ENCODE measurements around the gene UQCRHL. TPM values are rescaled to one million over a fixed set of nuclear protein-coding genes. Genes with fewer than 3 reads are reported as not detected.
"Not testable (repeated sequence)": the region's sequence is repeated elsewhere in the genome, so short reads cannot be mapped to it uniquely, and the experiment has no call there.

The UQCRHL gene
- total RNA-seq, 1 experiment from 2014 or later: 11.2 TPM

DNA sequence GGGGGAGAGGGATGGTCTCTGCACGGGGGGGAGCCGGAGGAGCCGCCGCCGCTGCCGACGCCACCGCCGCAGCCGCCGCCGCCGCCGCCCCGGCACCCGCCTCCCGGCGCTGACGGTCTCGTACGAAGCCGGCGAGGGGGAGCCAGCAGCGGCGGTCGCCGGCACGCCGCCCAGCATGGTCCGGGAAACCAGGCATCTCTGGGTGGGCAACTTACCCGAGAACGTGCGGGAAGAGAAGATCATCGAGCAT is 40.4 kb upstream of the UQCRHL start:
- Histone ChIP-seq H3K4me3 (ENCODE audit: low read length) (peak overlapping the region; percentile 90), H3K9me3 (ENCODE audit: low read length) (no peaks in the 10 kb centered on the region), H3K27ac (ENCODE audit: low read length) (peak overlapping the region; percentile 95; the same call in 1 of the 2 replicates), H3K36me3 (ENCODE audit: low read depth, low read length) (no peaks in the 10 kb centered on the region), H2AFZ (ENCODE audit: low read length) (peak overlapping the region; percentile 49; the same call in 1 of the 2 replicates), H4K20me1 (ENCODE audit: low read length) (peaks cover 4% of the 10 kb centered on the region; the same call in 1 of the 2 replicates), H3K9ac (ENCODE audit: low read length) (peak overlapping the region; percentile 89), H3K4me1 (ENCODE audit: insufficient read depth, low read length) (peaks cover 46% of the 10 kb centered on the region), H3K27me3 (ENCODE audit: low read length) (no peaks in the 10 kb centered on the region), H3K4me2 (ENCODE audit: low read length) (peak overlapping the region; percentile 100), H3K79me2 (ENCODE audit: low read length) (peaks cover 79% of the 10 kb centered on the region), H3F3A (ENCODE audit: low read length, unreplicated experiment) (peaks cover 7% of the 10 kb centered on the region), H3K9me2 (replicated peaks; ENCODE audit: low read length) (no peaks in the 10 kb centered on the region)
- ChIA-PET POLR2A (ENCODE audit: unreplicated experiment) (interaction anchor here (0.5 to 1.1 kb wide), 5 partner anchors 13 to 52 kb away, joined by 4 to 11 read pairs (median 7); no protein-coding TSS in a partner anchor), CTCF (interaction anchor here (0.7 to 1.0 kb wide), 3 partner anchors 15 to 57 kb away, joined by 3 to 11 read pairs (median 4); no protein-coding TSS in a partner anchor)
- TF ChIP-seq EZH2 (IDR thresholded peaks at IDR 0.05; ENCODE audit: low read length, unreplicated experiment) (no peak), CTCF (conservative IDR thresholded peaks at IDR 0.05; ENCODE audit: low read depth, low read length) (no peak), EZH2phosphoT487 (IDR thresholded peaks at IDR 0.05; ENCODE audit: borderline replicate concordance, low read length) (no peak)
- intact Hi-C loops (cut with micrococcal nuclease): loop anchor here (1.0 to 5.0 kb wide), 3 partner anchors 13 to 69 kb away; no protein-coding TSS in a partner anchor
- BruUV-seq (replicated peaks): no TSS peak
- ATAC-seq (no peak), DNase-seq (no peak)

DNA sequence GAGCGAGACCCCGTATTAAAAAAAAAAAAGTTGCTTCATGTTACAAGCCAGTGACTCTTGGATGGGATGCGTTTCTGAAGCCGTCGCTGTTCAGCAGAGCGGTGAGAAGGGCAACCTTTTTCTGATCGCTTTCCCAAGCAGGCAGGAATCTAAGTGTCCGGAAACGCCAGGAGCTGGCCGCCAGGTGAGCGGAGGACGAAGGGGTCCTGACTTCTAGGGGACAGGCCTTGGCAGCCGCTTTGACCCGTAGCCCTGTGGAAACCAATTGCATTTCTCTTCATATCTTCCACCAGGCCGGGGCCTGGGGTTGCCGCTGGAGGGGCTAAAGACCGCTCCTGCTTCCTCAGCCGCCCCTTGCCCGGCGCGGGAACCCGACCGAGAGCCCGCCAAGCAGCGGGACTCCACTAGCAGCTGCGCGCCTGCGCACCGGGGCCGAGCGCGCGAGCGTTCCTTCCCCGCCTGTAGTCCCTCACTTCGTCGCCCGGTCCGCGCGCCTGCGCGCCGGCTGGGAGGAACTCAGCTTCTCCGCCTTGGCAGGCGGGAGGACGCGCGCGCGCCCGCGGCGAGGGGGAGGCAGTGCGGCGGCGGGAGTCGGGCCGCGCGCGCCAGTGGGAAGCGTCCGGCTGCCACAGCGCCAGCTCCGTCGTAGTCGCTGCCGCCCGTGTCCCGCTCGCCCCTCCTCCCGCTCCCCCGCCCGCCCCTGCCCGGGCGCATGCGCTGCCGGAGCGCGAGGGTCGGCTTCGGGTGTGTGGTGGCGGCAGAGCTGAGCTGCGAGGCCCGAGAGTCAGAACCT is 39.8 kb upstream of the UQCRHL start, which contains the start of gene SPEN:
TSS of gene SPEN (plus strand) at position 608 of the 793 bp plus-strand sequence. CDS start 361 bp downstream, outside the sequence.
- peak within 1 kb of the TSS; percentile 95 for H3K27ac ChIP-seq (ENCODE audit: low read length)
- TSS peak; percentile 35 for BruUV-seq (replicated peaks)
- H3K4me3 ChIP-seq (ENCODE audit: low read length): peak within 1 kb of the TSS; percentile 90
- peaks cover 74% of the 10 kb centered on the region for H3K79me2 ChIP-seq (ENCODE audit: low read length)
- POLR2A ChIA-PET (ENCODE audit: unreplicated experiment): interaction anchor here (0.5 to 1.1 kb wide), 9 partner anchors 11 to 521 kb away, joined by 3 to 11 read pairs (median 5); no protein-coding TSS in a partner anchor
- intact Hi-C loops (cut with micrococcal nuclease): loop anchor here (1.0 to 5.0 kb wide), 3 partner anchors 12 to 70 kb away; no protein-coding TSS in a partner anchor
- ATAC-seq (peak; percentile 77), DNase-seq (peak; percentile 98)
- H3K9me3 ChIP-seq (ENCODE audit: low read length): no peaks in the 10 kb centered on the region
- no peaks in the 10 kb centered on the region for H3K36me3 ChIP-seq (ENCODE audit: low read depth, low read length)
- peaks cover 7% of the 10 kb centered on the region for H3F3A ChIP-seq (ENCODE audit: low read length, unreplicated experiment)
- no peaks in the 10 kb centered on the region for H3K9me2 ChIP-seq (replicated peaks; ENCODE audit: low read length)
- no peaks in the 10 kb centered on the region for H3K27me3 ChIP-seq (ENCODE audit: low read length)
- peaks cover 42% of the 10 kb centered on the region for H3K4me1 ChIP-seq (ENCODE audit: insufficient read depth, low read length)
- CTCF ChIA-PET: interaction anchor here (0.7 to 1.0 kb wide), 4 partner anchors 14 to 58 kb away, joined by 3 to 11 read pairs (median 4); no protein-coding TSS in a partner anchor
- peaks cover 4% of the 10 kb centered on the region; the same call in 1 of the 2 replicates for H4K20me1 ChIP-seq (ENCODE audit: low read length)
- peak within 1 kb of the TSS; percentile 100 for H3K4me2 ChIP-seq (ENCODE audit: low read length)
- peak within 1 kb of the TSS; percentile 76 for H2AFZ ChIP-seq (ENCODE audit: low read length)
- TF ChIP-seq EZH2 (IDR thresholded peaks at IDR 0.05; ENCODE audit: low read length, unreplicated experiment): no peak
- TF ChIP-seq EZH2phosphoT487 (IDR thresholded peaks at IDR 0.05; ENCODE audit: borderline replicate concordance, low read length): no peak
- no peak for TF ChIP-seq CTCF (conservative IDR thresholded peaks at IDR 0.05; ENCODE audit: low read depth, low read length)
- H3K9ac ChIP-seq (ENCODE audit: low read length): peak within 1 kb of the TSS; percentile 89

GRCh38 chr1:15846056-15846455 is 38.6 kb upstream of the UQCRHL start:
- H3K9ac ChIP-seq (ENCODE audit: low read length); H3K36me3 ChIP-seq (ENCODE audit: low read depth, low read length); H3K27ac ChIP-seq (ENCODE audit: low read length); CTCF ChIA-PET; ATAC-seq; H4K20me1 ChIP-seq (ENCODE audit: low read length); H2AFZ ChIP-seq (ENCODE audit: low read length); POLR2A ChIA-PET (ENCODE audit: unreplicated experiment); H3K9me2 ChIP-seq (replicated peaks; ENCODE audit: low read length); DNase-seq; H3K27me3 ChIP-seq (ENCODE audit: low read length); H3F3A ChIP-seq (ENCODE audit: low read length, unreplicated experiment); H3K9me3 ChIP-seq (ENCODE audit: low read length); H3K4me3 ChIP-seq (ENCODE audit: low read length); BruUV-seq (replicated peaks): not testable (repeated sequence)
- Histone ChIP-seq H3K4me1 (ENCODE audit: insufficient read depth, low read length) (peaks cover 31% of the 10 kb centered on the region), H3K4me2 (ENCODE audit: low read length) (peak overlapping the region; percentile 79), H3K79me2 (ENCODE audit: low read length) (peaks cover 61% of the 10 kb centered on the region)
- intact Hi-C loops (cut with micrococcal nuclease): loop anchor here (5.0 kb wide), 2 partner anchors 56 to 71 kb away; no protein-coding TSS in a partner anchor

All from PC-3 (cell line).